NCI-H2029 treated with DMSO at 0.1 percent for 48 hours (cell line): Measurements from ENCODE around the gene VMP1.
"Not testable (repeated sequence)": the region's sequence is repeated elsewhere in the genome, so short reads cannot be mapped to it uniquely, and the experiment has no call there.

Source experiments
- DNase-seq: peaks from one replicate; lab custom pipeline; 2025; lab: John Stamatoyannopoulos, UW

The VMP1 gene

GRCh38 chr17:59863616-59864015, 156.2 kb downstream of the VMP1 start:
- DNase-seq = no peak

GRCh38 chr17:59869941-59870218, 162.4 kb downstream of the VMP1 start:
- no peak for DNase-seq

- no peak for DNase-seq
These were observed 163.0 kb downstream of the VMP1 start for GRCh38 chr17:59870482-59870881.

GRCh38 chr17:59872351-59872750, 164.9 kb downstream of the VMP1 start:
- DNase-seq = no peak

GRCh38 chr17:59873414-59873813, 166.0 kb downstream of the VMP1 start:
- DNase-seq = not testable (repeated sequence)

GRCh38 chr17:59874376-59874775, 166.9 kb downstream of the VMP1 start:
- DNase-seq = no peak

GRCh38 chr17:59876107-59876506, 168.7 kb downstream of the VMP1 start:
- no peak for DNase-seq

GRCh38 chr17:59877965-59878364, 170.5 kb downstream of the VMP1 start:
- DNase-seq = no peak

- no peak for DNase-seq
These were observed 171.2 kb downstream of the VMP1 start for GRCh38 chr17:59878624-59879023.

GRCh38 chr17:59884861-59885260, 177.4 kb downstream of the VMP1 start:
- DNase-seq = no peak

GRCh38 chr17:59888145-59888750, 180.8 kb downstream of the VMP1 start:
- DNase-seq = no peak

GRCh38 chr17:59890720-59891119, 183.3 kb downstream of the VMP1 start:
- DNase-seq = no peak
